Measurements from ENCODE around the gene PPP4R4.

PPP4R4 gene

DNA sequence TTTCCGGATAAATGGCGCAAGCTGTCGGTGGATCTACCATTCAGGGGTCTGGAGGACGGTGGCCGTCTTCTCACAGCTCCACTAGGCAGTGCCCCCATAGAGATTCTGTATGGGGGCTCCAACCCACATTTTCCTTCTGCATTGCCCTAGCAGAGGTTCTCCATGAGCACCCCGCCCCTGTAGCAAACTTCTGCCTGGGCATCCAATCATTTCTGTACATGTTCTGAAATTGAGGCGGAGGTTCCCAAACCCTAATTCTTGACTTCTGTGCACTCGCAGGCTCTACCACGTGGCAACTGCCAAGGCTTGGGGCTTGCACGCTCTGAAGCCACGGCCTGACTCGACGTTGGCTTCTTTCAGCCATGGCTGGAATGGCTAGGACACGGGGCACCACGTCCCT lies 124.0 kb downstream of the PPP4R4 start:
- no peak for DNase-seq (ENCODE audit: extremely low read depth, low read depth)
- TF ChIP-seq, protein P1, sequence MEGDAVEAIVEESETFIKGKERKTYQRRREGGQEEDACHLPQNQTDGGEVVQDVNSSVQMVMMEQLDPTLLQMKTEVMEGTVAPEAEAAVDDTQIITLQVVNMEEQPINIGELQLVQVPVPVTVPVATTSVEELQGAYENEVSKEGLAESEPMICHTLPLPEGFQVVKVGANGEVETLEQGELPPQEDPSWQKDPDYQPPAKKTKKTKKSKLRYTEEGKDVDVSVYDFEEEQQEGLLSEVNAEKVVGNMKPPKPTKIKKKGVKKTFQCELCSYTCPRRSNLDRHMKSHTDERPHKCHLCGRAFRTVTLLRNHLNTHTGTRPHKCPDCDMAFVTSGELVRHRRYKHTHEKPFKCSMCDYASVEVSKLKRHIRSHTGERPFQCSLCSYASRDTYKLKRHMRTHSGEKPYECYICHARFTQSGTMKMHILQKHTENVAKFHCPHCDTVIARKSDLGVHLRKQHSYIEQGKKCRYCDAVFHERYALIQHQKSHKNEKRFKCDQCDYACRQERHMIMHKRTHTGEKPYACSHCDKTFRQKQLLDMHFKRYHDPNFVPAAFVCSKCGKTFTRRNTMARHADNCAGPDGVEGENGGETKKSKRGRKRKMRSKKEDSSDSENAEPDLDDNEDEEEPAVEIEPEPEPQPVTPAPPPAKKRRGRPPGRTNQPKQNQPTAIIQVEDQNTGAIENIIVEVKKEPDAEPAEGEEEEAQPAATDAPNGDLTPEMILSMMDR (IDR thresholded peaks at IDR 0.05; ENCODE audit: low read depth, low read length), result no peak

- no peak for DNase-seq (ENCODE audit: extremely low read depth, low read depth)
- TF ChIP-seq, protein P1 (IDR thresholded peaks at IDR 0.05; ENCODE audit: low read depth, low read length), result no peak
Measured at GRCh38 chr14:94303111-94303510, 129.0 kb downstream of the PPP4R4 start.

- TF ChIP-seq, protein P1 (IDR thresholded peaks at IDR 0.05; ENCODE audit: low read depth, low read length), result no peak
- DNase-seq (ENCODE audit: extremely low read depth, low read depth), result no peak
Measured at GRCh38 chr14:94304243-94304642, 130.1 kb downstream of the PPP4R4 start.

DNA sequence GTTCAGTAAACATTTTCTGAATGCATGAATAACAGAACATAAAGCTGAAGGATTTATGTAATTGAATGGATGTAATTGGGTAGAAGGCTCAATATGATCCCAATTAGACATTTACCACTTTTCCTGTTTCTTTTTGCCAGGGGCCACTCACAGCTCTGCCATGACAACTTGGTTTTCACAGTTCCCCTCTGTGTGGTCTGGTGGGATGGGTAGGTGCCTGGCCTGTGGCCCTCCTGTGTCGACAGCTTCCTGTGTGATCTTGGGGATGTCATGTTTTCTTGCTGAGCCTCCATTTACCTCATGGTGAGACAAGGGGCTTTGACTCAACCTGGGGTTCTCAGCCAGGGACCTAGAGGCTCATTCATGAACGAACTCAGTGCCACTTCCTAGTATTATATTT lies 131.5 kb downstream of the PPP4R4 start:
- TF ChIP-seq, protein P1 (IDR thresholded peaks at IDR 0.05; ENCODE audit: low read depth, low read length), result no peak
- no peak for DNase-seq (ENCODE audit: extremely low read depth, low read depth)

- TF ChIP-seq, protein P1 (IDR thresholded peaks at IDR 0.05; ENCODE audit: low read depth, low read length), result no peak
- DNase-seq (ENCODE audit: extremely low read depth, low read depth), result no peak
Measured at GRCh38 chr14:94306047-94306978, 132.2 kb downstream of the PPP4R4 start.

DNA sequence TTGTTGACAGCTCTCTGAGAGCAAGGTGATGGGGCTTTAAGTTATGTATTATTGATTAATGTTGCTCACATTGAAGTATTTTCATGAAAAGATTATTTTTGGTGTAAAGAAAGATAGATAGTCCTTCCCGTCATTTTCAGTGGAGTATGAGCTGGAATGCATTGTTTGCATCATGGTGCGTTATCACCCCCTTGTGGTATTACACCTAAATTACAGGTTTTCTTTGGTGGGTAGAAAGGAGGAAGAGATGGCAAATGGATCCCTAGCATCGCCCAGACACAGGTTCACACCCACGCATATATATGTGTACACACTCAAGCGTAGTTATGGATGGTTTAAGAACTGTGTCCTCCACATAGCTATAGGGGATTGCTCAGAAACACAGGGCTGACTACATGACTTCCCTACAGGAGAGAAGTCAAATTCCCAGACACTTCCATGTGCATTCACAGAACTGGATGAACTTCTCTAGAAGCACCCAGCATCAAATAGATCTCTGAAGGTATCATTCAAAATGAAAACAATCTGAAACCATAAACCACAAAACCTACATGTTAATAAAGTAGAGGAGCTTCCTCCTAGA lies 133.4 kb downstream of the PPP4R4 start:
- DNase-seq (ENCODE audit: extremely low read depth, low read depth), result no peak
- TF ChIP-seq, protein P1 (IDR thresholded peaks at IDR 0.05; ENCODE audit: low read depth, low read length), result no peak

DNA sequence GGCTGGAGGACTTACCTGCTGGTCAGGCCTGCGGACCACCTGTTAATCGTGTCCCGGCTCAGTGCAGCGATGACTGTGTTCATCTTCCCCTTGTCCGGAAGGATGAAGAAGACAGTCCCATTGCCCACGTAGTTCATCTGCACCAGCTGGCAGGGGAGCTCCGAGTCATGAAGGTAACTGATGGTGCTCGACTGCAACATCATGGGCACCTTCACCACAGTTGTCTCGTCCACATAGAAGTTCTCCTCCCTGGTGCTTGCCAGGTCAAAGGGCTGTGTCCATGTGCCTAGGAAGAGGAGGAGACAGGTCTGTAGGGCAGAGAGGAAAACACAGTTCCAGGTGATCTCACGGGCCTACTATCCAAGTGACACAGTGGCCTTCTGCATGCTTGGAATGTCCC lies 135.6 kb downstream of the PPP4R4 start:
- DNase-seq (ENCODE audit: extremely low read depth, low read depth), result no peak
- TF ChIP-seq, protein P1 (IDR thresholded peaks at IDR 0.05; ENCODE audit: low read depth, low read length), result no peak

Data from AG09319 (cell line).